ENCODE data around the gene NINJ1.

NINJ1 gene

DNA sequence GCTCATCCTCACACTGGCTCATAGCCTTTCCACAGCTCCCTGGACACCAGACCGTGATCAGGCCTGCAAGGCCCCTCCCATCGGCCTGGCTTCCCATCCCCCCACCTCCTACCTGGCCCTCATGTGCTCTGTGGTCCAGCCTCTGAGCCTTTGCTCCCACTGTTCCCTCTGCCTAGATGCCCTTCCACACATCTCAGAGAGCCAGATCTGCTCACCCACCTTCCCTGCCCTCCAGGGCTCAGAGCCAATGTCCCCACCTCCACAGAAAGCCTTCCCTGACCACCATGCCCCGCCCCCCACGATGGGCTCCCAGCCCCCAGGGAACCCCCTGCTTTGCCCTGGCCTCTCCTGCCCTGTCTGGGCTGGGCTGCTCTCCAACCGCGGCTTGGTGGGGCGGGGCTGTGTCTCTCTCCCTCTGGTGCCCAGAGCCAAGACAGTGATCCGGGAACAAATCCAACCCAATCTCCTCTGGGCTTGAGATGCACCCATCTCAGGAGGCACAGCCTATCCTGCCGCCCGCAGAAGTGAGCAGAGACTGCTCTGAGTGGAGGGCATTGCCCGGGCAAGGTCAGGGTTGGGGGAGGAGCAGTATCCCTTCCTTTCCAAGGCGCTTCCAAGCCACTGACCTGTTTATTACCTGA is 1.6 kb downstream of the NINJ1 start:
- FAIRE-seq, result no peak

DNA sequence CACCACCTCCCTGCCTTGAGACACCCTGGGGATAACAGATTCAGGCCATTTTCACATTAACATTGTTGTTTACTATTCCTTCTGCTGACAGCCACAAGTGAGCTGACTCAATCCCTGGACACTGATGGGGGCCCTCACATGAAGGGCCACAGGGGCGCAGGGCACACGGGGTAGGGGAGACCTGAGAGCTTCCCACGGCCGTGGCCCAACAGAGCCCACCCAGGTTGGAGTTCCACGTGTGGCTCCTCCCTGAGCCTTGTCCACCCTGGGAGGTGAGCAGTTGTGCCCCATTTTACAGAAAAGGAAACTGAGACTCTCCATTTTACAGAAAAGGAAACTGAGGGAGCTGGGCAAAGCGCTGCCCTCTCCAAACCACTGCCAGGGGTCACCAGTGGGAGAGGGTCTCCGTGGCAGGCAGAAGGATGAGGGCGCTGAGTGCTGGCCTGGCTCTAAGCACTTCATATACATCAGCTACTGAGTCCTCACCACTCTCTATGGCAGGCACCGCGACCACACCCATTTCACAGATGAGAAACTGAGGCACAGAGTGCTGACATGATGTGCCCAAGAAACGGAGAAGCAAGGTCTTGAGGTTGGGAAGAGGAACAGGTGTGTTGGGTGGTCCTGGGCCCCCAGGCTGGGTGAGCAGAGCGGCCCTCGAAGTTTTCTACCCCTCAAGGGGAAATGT is 2.3 kb downstream of the NINJ1 start:
- FAIRE-seq, result no peak

GRCh38 chr9:93130861-93131481 is 3.1 kb downstream of the NINJ1 start:
- no peak for FAIRE-seq

- FAIRE-seq, result no peak
These were observed 4.2 kb downstream of the NINJ1 start for GRCh38 chr9:93129691-93130500.

DNA sequence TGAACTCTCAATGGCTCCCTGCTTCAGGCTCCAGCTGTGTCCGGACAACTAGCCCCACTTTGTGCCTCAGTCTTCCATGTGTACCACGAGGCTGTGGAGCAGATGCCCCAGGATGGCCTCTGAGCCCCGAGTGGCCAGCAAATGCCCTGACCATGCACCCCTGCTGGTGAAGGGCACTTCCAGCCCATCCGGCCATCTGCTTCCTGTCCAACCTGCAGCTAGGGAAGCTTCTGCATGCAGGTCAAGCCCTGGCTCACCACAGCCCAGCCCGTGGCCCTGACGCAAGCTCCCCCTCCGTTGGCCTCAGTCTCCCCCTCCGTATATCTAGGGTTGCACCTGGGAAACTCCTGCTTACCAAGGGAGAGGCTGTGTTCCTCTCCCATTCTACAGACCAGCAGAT is 4.8 kb downstream of the NINJ1 start:
- FAIRE-seq, result no peak

- no peak for FAIRE-seq
These were observed 5.3 kb downstream of the NINJ1 start for GRCh38 chr9:93128715-93129224.

- FAIRE-seq, result no peak
These were observed 5.9 kb downstream of the NINJ1 start for GRCh38 chr9:93128011-93128714.

- no peak for FAIRE-seq
These were observed 6.6 kb downstream of the NINJ1 start for GRCh38 chr9:93127395-93127911.

- FAIRE-seq, result no peak
These were observed 7.2 kb downstream of the NINJ1 start for GRCh38 chr9:93126825-93127368.

DNA sequence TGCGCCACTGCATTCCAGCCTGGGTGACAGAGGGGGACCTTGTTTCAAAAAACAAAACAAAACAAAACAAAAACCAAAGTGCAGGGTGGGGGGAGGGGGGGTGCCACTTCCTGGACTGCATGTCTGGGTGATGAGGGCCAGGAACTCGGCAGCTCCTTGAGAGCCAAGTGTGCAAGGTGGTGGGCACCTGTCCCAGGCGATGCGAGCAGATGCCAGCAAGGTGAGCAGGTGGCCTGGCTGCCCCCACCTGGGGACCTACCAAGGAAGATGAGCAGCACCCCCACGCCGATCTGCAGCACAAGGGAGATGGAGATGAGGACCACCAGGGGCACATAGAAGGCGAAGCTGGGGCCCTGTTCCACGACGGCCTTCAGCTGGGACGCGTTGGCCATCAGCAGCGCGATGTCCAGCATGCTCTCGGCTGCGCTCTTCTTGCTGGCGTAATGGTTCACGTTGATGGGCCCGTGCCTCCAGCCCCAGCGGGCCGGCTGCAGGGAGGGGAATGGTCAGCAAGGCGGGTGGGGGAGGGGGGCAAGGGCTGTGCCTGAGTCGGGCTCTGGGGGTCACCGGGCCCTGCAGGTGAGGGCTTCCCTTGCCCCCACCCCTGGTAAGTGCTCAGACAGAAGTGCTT is 7.8 kb downstream of the NINJ1 start:
- FAIRE-seq, result no peak

- no peak for FAIRE-seq
These were observed 8.6 kb downstream of the NINJ1 start for GRCh38 chr9:93125331-93125894.

DNA sequence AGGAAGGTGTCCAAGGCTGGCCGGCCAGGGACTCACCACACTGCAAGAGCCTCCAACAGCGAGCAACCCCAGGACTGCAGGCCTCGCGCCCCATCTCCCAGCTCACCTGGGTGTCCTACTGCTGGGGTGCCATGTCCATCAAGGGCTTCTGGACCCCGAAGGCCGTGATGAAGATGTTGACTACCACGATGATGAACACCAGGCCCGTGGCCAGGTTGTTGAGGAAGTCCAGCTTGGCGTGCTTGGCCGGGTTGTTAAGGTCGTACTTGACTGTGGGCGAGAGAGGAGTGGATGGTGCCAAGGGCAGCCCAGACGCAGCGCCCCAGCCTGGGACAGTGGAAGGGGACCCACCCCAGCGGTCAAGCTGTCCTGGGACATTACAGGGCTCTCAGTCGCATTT is 9.3 kb downstream of the NINJ1 start:
- no peak for FAIRE-seq

DNA sequence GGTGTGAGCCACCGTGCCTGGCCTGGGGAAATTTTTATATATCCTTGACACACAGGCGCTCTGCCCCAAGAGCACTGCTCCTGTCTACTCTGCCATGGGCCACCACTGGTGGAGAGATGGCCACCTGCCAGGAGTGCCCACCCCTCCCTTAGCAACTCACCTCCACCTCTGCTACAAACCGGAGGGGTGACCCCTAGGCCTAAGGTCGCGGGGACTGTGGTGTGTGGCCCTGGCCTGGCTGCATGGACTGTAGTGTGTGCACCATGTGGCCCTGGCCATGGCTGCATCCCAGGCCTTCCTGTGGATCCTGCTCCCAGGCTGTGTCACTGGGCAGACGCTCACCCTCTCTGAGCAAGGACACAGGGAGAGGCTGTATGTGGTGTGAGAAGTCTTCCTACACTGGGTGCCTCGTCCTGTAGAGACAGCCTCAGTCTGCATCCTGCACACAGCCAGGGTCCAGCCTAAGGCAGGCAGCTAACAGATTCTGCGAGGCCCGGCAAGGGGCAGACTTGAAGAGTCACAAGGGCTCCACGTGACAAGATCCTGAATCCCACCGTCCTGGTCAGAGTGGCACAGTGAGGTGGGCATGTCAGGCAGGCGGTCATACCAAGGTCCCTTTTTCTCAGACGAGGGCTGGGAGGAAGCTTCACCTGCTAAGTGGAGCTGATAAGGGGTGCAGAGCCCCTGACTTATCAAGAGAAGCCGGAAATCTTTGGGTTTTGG is 10.3 kb downstream of the NINJ1 start:
- no peak for FAIRE-seq

- no peak for FAIRE-seq
These were observed 11.3 kb downstream of the NINJ1 start for GRCh38 chr9:93122721-93123221.

- FAIRE-seq, result no peak
These were observed 12.5 kb downstream of the NINJ1 start for GRCh38 chr9:93121316-93122241.

GRCh38 chr9:93120846-93121315 is 13.2 kb downstream of the NINJ1 start:
- FAIRE-seq, result no peak

- FAIRE-seq, result no peak
These were observed 13.9 kb downstream of the NINJ1 start for GRCh38 chr9:93119953-93120845.

DNA sequence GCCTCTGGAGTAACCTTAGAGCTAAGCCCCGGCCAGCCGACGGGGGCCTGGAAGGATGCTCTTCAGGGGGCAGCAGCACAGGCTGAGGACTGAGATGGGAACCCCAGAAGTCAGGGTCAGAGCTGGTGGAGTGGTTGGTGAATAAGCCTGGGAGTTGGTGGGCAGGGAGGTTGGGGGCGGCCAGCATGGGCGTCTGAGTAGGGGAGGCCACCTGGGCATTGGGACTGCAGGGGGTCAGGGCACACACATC is 14.4 kb downstream of the NINJ1 start:
- no peak for FAIRE-seq
